K562 (cell line): ENCODE data around the gene RETSAT.

Experiments used
- CSDE1 ChIP-seq, 2 experiments: fragments of 450-650 bp; IDR thresholded peaks; 2 replicates each; pipeline ENCODE4 v1.6.1; 2016; ENCODE audit warnings: mild to moderate bottlenecking in 1 of 2
- ERF ChIP-seq: fragments of 450-650 bp; formaldehyde crosslinking; IDR thresholded peaks from 2 replicates; pipeline ENCODE4 v1.4.0; 2020; ENCODE audit warnings: mild to moderate bottlenecking, mixed read lengths
- FOXJ2 ChIP-seq: fragments of 200-800 bp; sonication (Bioruptor generic); IDR thresholded peaks from 2 replicates; pipeline ENCODE4 v1.6.1; 2016; ENCODE audit warnings: missing genetic modification characterization, missing compliant biosample characterization
- HMGN3 ChIP-seq: IDR thresholded peaks from 2 replicates; pipeline ENCODE4 v1.6.1; 2011; ENCODE audit warnings: borderline replicate concordance, low read depth, mild to moderate bottlenecking, mixed read lengths, low read length; ENCODE audit not compliant: insufficient read length; ENCODE audit errors: extremely low read depth
- SIN3B ChIP-seq: fragments of 450-650 bp; IDR thresholded peaks from 2 replicates; pipeline ENCODE4 v1.6.1; 2017; ENCODE audit warnings: low read depth, mild to moderate bottlenecking, moderate library complexity
- TEAD4 ChIP-seq, 2 experiments: sonication (generic) in 1 of 2; formaldehyde crosslinking in 1 of 2; IDR thresholded peaks; 2 replicates each; pipeline versions ENCODE4 v1.6.1 to v1.8.0; 2012 to 2022; ENCODE audit warnings: borderline replicate concordance in 1 of 2, inconsistent platforms in 1 of 2, low read length in 1 of 2, mild to moderate bottlenecking in 1 of 2, missing genetic modification reagents in 1 of 2
- TGIF2 ChIP-seq: sonication (generic); formaldehyde crosslinking; IDR thresholded peaks from 2 replicates; pipeline ENCODE4 v1.8.1; 2022; ENCODE audit warnings: mild to moderate bottlenecking, missing genetic modification reagents, moderate library complexity
- YY1 ChIP-seq, 3 experiments: IDR thresholded peaks; 2 replicates each; pipeline ENCODE4 v1.6.1; 2011; ENCODE audit warnings: low read length in 2 of 3, mild to moderate bottlenecking in 2 of 3, moderate library complexity in 2 of 3, borderline replicate concordance in 1 of 3, control low read depth in 1 of 3, low read depth in 1 of 3; ENCODE audit not compliant: insufficient read depth in 3 of 3, insufficient replicate concordance in 2 of 3, control insufficient read depth in 1 of 3, insufficient read length in 1 of 3; ENCODE audit errors: extremely low read depth in 1 of 3
- ZNF12 ChIP-seq: sonication (generic); formaldehyde crosslinking; IDR thresholded peaks from 2 replicates; pipeline ENCODE4 v1.4.0; 2020; ENCODE audit warnings: mild to moderate bottlenecking, missing genetic modification reagents
- TF ChIP-seq, protein P1 (sequence below), 3 experiments: fragments of 200-800 bp in 1 of 3; fragments of 250-450 bp in 1 of 3; fragments of 450-650 bp in 1 of 3; sonication (Bioruptor Pico) in 1 of 3; sonication (Bioruptor generic) in 1 of 3; formaldehyde crosslinking in 1 of 3; IDR thresholded peaks; 2 replicates each; pipeline versions ENCODE4 v1.6.1 to v1.8.0; 2016 to 2022; ENCODE audit warnings: mild to moderate bottlenecking in 2 of 3, missing genetic modification characterization in 2 of 3, missing compliant biosample characterization in 1 of 3, moderate library complexity in 1 of 3
- TF ChIP-seq, protein P2 (sequence below): fragments of 450-650 bp; formaldehyde crosslinking; IDR thresholded peaks from 2 replicates; pipeline ENCODE4 v1.4.0; 2020; ENCODE audit warnings: mild to moderate bottlenecking, moderate library complexity
- TF ChIP-seq, protein P3 (sequence below): fragments of 450-650 bp; conservative IDR thresholded peaks from 2 replicates; pipeline ENCODE4 v1.6.1; 2016; ENCODE audit warnings: missing genetic modification characterization, low read depth, mild to moderate bottlenecking, control low read depth, missing compliant biosample characterization

DNA sequence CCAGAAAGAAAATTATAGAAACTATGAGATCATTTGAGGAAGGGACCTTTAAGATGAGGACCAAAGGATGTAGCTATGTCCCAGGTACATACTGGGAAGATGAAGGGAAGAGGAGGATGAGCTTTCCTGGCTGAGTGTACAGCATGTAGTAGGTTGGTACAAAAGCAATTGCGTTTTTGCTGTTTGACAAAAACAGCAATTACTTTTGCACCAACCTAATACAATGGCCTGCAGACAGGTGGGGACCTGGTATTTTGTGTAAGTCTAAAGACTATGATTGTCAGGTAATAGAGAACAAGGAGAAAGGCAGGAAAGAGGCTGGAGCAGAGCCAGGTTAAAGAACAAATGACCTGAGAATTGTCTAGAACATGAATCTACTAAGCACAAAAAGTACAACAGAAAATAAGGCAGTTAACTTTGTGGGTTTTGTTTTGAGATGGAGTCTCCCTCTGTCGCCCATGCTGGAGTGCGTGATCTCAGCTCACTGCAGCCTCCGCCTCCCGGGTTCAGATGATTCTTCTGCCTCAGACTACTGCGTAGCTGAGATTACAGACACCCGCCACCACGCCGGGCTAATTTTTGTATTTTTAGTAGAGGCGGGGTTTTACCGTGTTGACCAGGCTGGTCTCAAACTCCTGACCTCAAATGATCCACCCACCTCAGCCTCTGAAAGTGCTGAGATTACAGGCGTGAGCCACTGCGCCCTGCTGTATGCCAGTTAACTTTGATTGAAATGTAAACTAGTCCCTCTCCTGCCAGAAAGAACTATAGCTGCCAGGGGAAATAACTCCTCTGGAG lies 23.3 kb downstream of the RETSAT start:
- TF ChIP-seq HMGN3, result no peak
- TF ChIP-seq, protein P1, sequence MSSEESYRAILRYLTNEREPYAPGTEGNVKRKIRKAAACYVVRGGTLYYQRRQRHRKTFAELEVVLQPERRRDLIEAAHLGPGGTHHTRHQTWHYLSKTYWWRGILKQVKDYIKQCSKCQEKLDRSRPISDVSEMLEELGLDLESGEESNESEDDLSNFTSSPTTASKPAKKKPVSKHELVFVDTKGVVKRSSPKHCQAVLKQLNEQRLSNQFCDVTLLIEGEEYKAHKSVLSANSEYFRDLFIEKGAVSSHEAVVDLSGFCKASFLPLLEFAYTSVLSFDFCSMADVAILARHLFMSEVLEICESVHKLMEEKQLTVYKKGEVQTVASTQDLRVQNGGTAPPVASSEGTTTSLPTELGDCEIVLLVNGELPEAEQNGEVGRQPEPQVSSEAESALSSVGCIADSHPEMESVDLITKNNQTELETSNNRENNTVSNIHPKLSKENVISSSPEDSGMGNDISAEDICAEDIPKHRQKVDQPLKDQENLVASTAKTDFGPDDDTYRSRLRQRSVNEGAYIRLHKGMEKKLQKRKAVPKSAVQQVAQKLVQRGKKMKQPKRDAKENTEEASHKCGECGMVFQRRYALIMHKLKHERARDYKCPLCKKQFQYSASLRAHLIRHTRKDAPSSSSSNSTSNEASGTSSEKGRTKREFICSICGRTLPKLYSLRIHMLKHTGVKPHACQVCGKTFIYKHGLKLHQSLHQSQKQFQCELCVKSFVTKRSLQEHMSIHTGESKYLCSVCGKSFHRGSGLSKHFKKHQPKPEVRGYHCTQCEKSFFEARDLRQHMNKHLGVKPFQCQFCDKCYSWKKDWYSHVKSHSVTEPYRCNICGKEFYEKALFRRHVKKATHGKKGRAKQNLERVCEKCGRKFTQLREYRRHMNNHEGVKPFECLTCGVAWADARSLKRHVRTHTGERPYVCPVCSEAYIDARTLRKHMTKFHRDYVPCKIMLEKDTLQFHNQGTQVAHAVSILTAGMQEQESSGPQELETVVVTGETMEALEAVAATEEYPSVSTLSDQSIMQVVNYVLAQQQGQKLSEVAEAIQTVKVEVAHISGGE (CRISPR knock-in tag; IDR thresholded peaks at IDR 0.05), result no peak
- TF ChIP-seq SIN3B, result no peak
- TF ChIP-seq, protein P2, sequence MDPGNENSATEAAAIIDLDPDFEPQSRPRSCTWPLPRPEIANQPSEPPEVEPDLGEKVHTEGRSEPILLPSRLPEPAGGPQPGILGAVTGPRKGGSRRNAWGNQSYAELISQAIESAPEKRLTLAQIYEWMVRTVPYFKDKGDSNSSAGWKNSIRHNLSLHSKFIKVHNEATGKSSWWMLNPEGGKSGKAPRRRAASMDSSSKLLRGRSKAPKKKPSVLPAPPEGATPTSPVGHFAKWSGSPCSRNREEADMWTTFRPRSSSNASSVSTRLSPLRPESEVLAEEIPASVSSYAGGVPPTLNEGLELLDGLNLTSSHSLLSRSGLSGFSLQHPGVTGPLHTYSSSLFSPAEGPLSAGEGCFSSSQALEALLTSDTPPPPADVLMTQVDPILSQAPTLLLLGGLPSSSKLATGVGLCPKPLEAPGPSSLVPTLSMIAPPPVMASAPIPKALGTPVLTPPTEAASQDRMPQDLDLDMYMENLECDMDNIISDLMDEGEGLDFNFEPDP (CRISPR knock-in tag), result no peak
- TF ChIP-seq YY1 (IDR thresholded peaks at IDR 0.05; ENCODE audit: borderline replicate concordance in 1 of 3, control insufficient read depth in 1 of 3, extremely low read depth in 1 of 3, insufficient read depth in 3 of 3, insufficient read length in 1 of 3, insufficient replicate concordance in 2 of 3, low read depth in 1 of 3, low read length in 2 of 3), result no peak
- no peak for TF ChIP-seq ZNF12
- no peak for TF ChIP-seq TEAD4 (IDR thresholded peaks at IDR 0.05; ENCODE audit: low read length)
- no peak for TF ChIP-seq TEAD4 (CRISPR knock-in tag; IDR thresholded peaks at IDR 0.05; ENCODE audit: borderline replicate concordance)
- TF ChIP-seq TGIF2 (CRISPR knock-in tag), result no peak
- no peak for TF ChIP-seq ERF (CRISPR knock-in tag)
- no peak for TF ChIP-seq FOXJ2
- no peak for TF ChIP-seq CSDE1 (IDR thresholded peaks at IDR 0.05)
- TF ChIP-seq, protein P3, sequence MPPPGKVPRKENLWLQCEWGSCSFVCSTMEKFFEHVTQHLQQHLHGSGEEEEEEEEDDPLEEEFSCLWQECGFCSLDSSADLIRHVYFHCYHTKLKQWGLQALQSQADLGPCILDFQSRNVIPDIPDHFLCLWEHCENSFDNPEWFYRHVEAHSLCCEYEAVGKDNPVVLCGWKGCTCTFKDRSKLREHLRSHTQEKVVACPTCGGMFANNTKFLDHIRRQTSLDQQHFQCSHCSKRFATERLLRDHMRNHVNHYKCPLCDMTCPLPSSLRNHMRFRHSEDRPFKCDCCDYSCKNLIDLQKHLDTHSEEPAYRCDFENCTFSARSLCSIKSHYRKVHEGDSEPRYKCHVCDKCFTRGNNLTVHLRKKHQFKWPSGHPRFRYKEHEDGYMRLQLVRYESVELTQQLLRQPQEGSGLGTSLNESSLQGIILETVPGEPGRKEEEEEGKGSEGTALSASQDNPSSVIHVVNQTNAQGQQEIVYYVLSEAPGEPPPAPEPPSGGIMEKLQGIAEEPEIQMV (tag), result no peak
